ENCODE results near the gene SLC22A23. TPM values are rescaled to one million over a fixed set of nuclear protein-coding genes. Genes with fewer than 3 reads are reported as not detected.

SLC22A23 gene
- total RNA-seq, 2 donors from 2014 or later = 85.7 to 89.5 TPM

DNA sequence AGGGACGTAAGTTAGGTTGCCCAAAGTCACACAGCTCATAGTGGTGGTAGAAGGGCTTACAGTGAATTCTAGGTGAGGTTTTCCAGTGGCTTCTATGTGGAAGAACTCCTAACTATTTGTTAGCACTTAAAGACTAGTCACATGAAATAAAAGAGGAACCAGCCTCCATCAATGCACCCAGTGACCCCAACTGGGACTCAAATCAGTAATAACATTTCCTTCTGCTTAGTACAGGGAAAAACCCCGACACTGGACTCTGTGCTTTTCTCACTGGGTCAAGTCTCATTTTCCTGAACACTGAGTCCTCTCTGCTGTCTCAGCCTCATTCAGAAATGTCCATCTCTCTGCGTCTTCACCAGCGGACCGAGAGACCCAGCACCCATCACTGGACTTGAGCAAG is 89.2 kb downstream of the SLC22A23 start:
- TF ChIP-seq, protein P1, sequence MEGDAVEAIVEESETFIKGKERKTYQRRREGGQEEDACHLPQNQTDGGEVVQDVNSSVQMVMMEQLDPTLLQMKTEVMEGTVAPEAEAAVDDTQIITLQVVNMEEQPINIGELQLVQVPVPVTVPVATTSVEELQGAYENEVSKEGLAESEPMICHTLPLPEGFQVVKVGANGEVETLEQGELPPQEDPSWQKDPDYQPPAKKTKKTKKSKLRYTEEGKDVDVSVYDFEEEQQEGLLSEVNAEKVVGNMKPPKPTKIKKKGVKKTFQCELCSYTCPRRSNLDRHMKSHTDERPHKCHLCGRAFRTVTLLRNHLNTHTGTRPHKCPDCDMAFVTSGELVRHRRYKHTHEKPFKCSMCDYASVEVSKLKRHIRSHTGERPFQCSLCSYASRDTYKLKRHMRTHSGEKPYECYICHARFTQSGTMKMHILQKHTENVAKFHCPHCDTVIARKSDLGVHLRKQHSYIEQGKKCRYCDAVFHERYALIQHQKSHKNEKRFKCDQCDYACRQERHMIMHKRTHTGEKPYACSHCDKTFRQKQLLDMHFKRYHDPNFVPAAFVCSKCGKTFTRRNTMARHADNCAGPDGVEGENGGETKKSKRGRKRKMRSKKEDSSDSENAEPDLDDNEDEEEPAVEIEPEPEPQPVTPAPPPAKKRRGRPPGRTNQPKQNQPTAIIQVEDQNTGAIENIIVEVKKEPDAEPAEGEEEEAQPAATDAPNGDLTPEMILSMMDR (IDR thresholded peaks at IDR 0.05) = no peak
- H3K4me3 ChIP-seq = no peak overlapping the region
- no peak for DNase-seq
- peak overlapping the region in 1 of 2 donors; percentile 29 for H3K9ac ChIP-seq (ENCODE audit: low read depth in 2 of 2, low read length in 2 of 2)
- peaks cover 9% of the 10 kb centered on the region for H3K4me1 ChIP-seq
- intact Hi-C loops (cut with DNase I) = no loop called here
- H3K27ac ChIP-seq = no peak overlapping the region
- H3K27me3 ChIP-seq = no peaks in the 10 kb centered on the region
- H3K36me3 ChIP-seq = no peaks in the 10 kb centered on the region
- no peaks in the 10 kb centered on the region for H3K9me3 ChIP-seq

DNA sequence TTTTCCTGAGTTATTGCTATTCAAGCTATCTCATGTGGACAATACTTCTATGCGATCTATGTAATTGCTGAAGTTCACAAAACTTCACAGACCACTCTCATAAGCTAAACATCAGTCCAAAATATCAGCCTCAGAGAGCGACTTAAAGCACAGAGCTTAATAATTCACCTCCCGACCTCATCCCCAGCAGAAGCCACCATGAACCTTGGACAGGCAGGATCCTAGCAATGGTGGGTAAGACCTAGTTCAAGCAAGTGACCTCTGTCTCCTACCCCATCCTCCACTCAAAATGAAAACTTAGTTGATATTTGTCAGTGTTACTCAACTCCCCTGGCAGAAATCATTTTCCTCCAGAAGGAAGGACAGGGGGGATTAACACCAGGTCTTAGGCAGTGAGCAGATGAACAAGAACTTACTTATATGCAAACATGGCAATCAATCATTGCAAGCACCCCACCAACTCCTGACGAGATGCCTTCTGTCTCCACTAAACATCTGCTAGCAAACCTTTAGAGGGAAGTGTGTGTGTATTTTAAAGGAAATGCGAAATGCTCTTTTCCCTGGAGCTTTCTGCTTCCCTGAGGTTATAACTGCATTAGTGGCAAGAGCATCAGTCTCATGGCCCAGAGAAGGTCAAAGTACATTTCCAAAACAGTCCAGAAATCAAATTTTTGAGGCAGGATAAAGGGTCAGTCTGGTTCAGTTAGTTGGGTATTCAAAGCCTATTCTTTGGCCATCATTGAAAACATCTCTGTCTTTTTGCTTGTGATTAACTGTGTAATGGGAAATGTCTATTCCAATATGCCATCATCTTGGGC is 90.0 kb downstream of the SLC22A23 start:
- TF ChIP-seq, protein P1 (IDR thresholded peaks at IDR 0.05) = no peak
- H3K4me3 ChIP-seq = no peak overlapping the region
- H3K9ac ChIP-seq (ENCODE audit: low read depth in 2 of 2, low read length in 2 of 2) = peak overlapping the region in 1 of 2 donors; percentile 29
- intact Hi-C loops (cut with DNase I) = no loop called here
- no peak for DNase-seq
- peaks cover 7% of the 10 kb centered on the region for H3K4me1 ChIP-seq
- no peaks in the 10 kb centered on the region for H3K36me3 ChIP-seq
- H3K9me3 ChIP-seq = no peaks in the 10 kb centered on the region
- no peak overlapping the region for H3K27ac ChIP-seq
- H3K27me3 ChIP-seq = no peaks in the 10 kb centered on the region

DNA sequence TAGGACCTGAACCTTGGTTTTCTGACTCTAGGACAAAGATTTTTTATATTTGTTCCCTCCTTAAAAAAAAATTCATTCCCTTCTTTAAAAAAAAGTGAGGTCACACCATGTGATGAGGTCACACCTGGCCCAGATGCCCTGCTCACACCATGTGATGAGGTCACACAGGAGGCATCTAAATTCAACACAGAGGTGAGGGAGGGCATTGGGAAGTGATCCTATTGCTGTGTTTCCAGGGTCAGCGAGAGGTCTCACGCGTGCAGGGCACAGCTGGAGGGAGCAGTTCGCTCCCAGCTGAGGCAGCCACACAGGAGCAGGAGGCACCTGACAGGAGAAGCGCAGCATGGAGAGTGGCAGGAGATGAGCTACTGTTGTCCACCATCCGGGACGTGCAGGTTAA is 92.5 kb downstream of the SLC22A23 start:
- Histone ChIP-seq H3K9me3 (no peaks in the 10 kb centered on the region), H3K36me3 (no peaks in the 10 kb centered on the region), H3K27ac (peak overlapping the region; percentile 74), H3K27me3 (no peaks in the 10 kb centered on the region), H3K4me3 (no peak overlapping the region), H3K9ac (ENCODE audit: low read depth in 2 of 2, low read length in 2 of 2) (no peak overlapping the region), H3K4me1 (peaks cover 10% of the 10 kb centered on the region)
- TF ChIP-seq, protein P1 (IDR thresholded peaks at IDR 0.05) = no peak
- intact Hi-C loops (cut with DNase I) = no loop called here
- no peak for DNase-seq

DNA sequence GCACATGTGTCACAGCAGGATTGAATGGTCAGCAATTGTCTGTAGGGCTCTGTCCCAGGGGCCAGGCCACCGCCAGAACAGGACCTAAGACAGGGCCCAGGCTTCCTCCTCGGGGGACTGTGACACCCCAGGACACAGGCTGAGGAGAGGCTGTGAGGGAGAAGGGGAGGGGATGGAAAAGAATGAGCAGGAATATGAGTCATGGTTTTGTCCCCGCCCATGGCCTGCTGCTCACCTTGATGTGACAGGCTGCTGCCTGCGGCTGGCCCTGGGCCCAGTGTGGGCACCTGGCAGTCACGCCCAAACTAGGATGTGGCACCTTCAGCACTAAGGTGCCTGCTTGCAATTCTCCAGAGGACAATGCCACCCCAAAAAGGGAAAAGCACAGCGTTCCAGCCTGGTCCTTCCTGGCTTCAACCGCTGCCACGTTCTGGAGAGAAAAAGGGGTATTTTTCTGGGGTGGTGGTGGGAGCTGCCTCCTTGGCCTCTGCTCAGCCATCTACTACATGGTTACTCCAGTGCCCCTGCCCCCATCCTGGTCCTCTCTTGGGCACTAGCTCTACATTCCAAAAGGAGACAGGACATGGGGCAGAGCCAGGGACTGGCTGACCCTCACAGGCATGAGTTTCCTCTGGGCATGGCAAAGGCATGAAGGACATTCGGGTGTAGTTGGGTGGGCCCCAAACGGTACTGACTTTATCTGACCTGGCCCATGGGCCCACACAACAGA is 93.4 kb downstream of the SLC22A23 start:
- H3K27me3 ChIP-seq = no peaks in the 10 kb centered on the region
- H3K4me3 ChIP-seq = no peak overlapping the region
- H3K36me3 ChIP-seq = no peaks in the 10 kb centered on the region
- DNase-seq = peak; percentile 91
- H3K27ac ChIP-seq = peak overlapping the region; percentile 74
- peak overlapping the region; percentile 30 to 60 for H3K9ac ChIP-seq (ENCODE audit: low read depth in 2 of 2, low read length in 2 of 2)
- TF ChIP-seq, protein P1 (IDR thresholded peaks at IDR 0.05) = no peak
- intact Hi-C loops (cut with DNase I) = no loop called here
- no peaks in the 10 kb centered on the region for H3K9me3 ChIP-seq
- peaks cover 10% of the 10 kb centered on the region for H3K4me1 ChIP-seq

DNA sequence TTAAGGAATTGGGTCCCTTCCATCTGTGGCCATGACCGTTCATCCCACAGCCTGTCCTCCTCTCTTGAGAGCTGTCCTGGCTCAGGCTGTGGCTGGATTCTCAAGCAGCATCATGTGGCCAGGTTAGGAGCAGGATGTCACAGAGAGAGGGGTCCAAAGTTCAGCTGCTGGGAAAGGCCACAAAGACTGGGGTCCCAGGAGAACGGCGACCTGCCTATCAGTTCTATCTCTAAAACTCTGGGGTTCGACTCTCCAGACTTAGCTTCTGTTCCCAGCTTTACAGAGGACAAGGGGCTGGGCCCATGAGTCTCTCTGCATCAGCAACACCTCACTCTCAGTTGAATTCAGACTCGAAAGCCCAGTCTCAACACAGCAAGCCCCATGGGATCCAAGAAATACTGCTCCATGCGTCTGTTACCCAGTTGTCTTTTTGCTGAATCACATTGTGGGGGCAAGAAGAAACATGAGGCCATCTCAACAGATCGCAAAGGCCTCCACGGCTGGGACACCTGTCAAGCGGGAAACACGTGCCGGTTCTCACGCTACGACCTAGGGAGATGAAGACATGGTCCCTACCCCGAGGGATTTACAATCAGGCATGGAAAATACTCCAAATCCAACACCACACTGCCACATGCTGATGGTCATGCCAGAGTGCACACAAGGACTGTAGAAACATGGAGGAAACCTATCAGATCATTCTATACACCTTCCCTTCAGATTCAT is 95.4 kb downstream of the SLC22A23 start:
- Histone ChIP-seq H3K27me3 (no peaks in the 10 kb centered on the region), H3K4me3 (no peak overlapping the region), H3K9ac (ENCODE audit: low read depth in 2 of 2, low read length in 2 of 2) (no peak overlapping the region), H3K27ac (no peak overlapping the region), H3K36me3 (no peaks in the 10 kb centered on the region), H3K9me3 (no peaks in the 10 kb centered on the region), H3K4me1 (peaks cover 13% of the 10 kb centered on the region)
- no peak for DNase-seq
- TF ChIP-seq, protein P1 (IDR thresholded peaks at IDR 0.05) = no peak
- intact Hi-C loops (cut with DNase I) = no loop called here

All from colonic mucosa (tissue), 4 donors.